Measurements from ENCODE around the gene SCARF2.

GRCh38 chr22:20400606-20401375, 36.8 kb downstream of the SCARF2 start:
- TF ChIP-seq CTCF (IDR thresholded peaks at IDR 0.05; ENCODE audit: poor library complexity, severe bottlenecking): no peak
- TF ChIP-seq RAD21 (conservative IDR thresholded peaks at IDR 0.05): no peak
- no peak for TF ChIP-seq EZH2 (IDR thresholded peaks at IDR 0.05; ENCODE audit: borderline replicate concordance, insufficient read depth, low read length, poor library complexity, severe bottlenecking)
- no peak for TF ChIP-seq POLR2AphosphoS5 (IDR thresholded peaks at IDR 0.05)
- no peak for TF ChIP-seq REST (IDR thresholded peaks at IDR 0.05; ENCODE audit: borderline replicate concordance)
- TF ChIP-seq SMC3 (conservative IDR thresholded peaks at IDR 0.05; ENCODE audit: poor library complexity): no peak
- TF ChIP-seq MXI1 (conservative IDR thresholded peaks at IDR 0.05; ENCODE audit: poor library complexity, severe bottlenecking): no peak
- TF ChIP-seq TAF1 (IDR thresholded peaks at IDR 0.05; ENCODE audit: low read depth): no peak
- no peak for TF ChIP-seq EP300 (conservative IDR thresholded peaks at IDR 0.05; ENCODE audit: poor library complexity, severe bottlenecking)

All from neural cell (in vitro differentiated cells).